NB4 (cell line): ENCODE results near the gene BMAL2.

Source experiments
- DNase-seq: peaks from one replicate; pipeline ENCODE4 v3.0.0; 2010; ENCODE audit warnings: low read depth
- H3K4me3 ChIP-seq: one replicate; pipeline ENCODE4 v1.5.1; 2011; ENCODE audit warnings: mild to moderate bottlenecking, low read depth, low read length, moderate library complexity
- CTCF ChIP-seq: IDR thresholded peaks from one replicate; pipeline ENCODE4 v1.5.1; 2012; ENCODE audit warnings: low read depth, low read length
- MAX ChIP-seq: IDR thresholded peaks from 2 replicates; pipeline ENCODE4 v1.6.1; 2011; ENCODE audit warnings: low read depth, low read length
- MYC ChIP-seq: IDR thresholded peaks from 2 replicates; pipeline ENCODE4 v1.6.1; 2011; ENCODE audit warnings: low read depth, low read length
- POLR2A ChIP-seq: IDR thresholded peaks from 2 replicates; pipeline ENCODE4 v1.6.1; 2011; ENCODE audit warnings: mild to moderate bottlenecking; ENCODE audit not compliant: insufficient read length; ENCODE audit errors: extremely low read depth

BMAL2 gene

GRCh38 chr12:27366621-27367020, 34.0 kb downstream of the BMAL2 start:
- DNase-seq = no peak
- TF ChIP-seq POLR2A (no peak), MYC (no peak), CTCF (no peak), MAX (no peak)

GRCh38 chr12:27367078-27367477, 34.4 kb downstream of the BMAL2 start:
- TF ChIP-seq MAX (no peak), POLR2A (no peak), CTCF (no peak), MYC (no peak)
- no peak for DNase-seq
- H3K4me3 ChIP-seq = no peak overlapping the region

More at GRCh38 chr12:27366621-27367020, 34.0 kb downstream of the BMAL2 start:
- no peak overlapping the region for H3K4me3 ChIP-seq

- DNase-seq = no peak
- TF ChIP-seq MYC (no peak), CTCF (no peak), MAX (no peak), POLR2A (no peak)
- no peak overlapping the region for H3K4me3 ChIP-seq
These were observed 49.6 kb downstream of the BMAL2 start for GRCh38 chr12:27382171-27382795.
